Hepatocyte (in vitro differentiated cells): ENCODE data around the gene CLEC16A. TPM values are rescaled to one million over a fixed set of nuclear protein-coding genes. Genes with fewer than 3 reads are reported as not detected.

ENCODE experiments used
- DNase-seq: peaks from one replicate; pipeline ENCODE4 v3.0.0-alpha.2; 2016; ENCODE audit warnings: low spot score
- H2AFZ ChIP-seq: fragments of 200-600 bp; sonication (generic); 2 replicates; pipeline ENCODE4 v1.6.0; 2016; ENCODE audit warnings: antibody characterized with exemption, mild to moderate bottlenecking
- H3K27ac ChIP-seq: fragments of 200-600 bp; sonication (generic); 2 replicates; pipeline ENCODE4 v1.5.1; 2016; ENCODE audit warnings: mild to moderate bottlenecking
- H3K27me3 ChIP-seq: fragments of 200-600 bp; sonication (generic); 2 replicates; pipeline ENCODE4 v1.6.1; 2016
- H3K36me3 ChIP-seq: fragments of 200-600 bp; sonication (generic); replicated peaks from 2 replicates; pipeline ENCODE4 v1.5.1; 2016; ENCODE audit warnings: low read depth; ENCODE audit not compliant: insufficient read depth
- H3K4me1 ChIP-seq: fragments of 200-600 bp; sonication (generic); 2 replicates; pipeline ENCODE4 v1.5.1; 2016; ENCODE audit warnings: mild to moderate bottlenecking, moderate library complexity; ENCODE audit not compliant: insufficient read depth
- H3K4me2 ChIP-seq: fragments of 200-600 bp; sonication (generic); 2 replicates; pipeline ENCODE4 v1.6.0; 2016
- H3K4me3 ChIP-seq: fragments of 200-600 bp; sonication (generic); 2 replicates; pipeline ENCODE4 v1.5.1; 2016; ENCODE audit warnings: mild to moderate bottlenecking
- H3K79me2 ChIP-seq: fragments of 200-600 bp; sonication (generic); 2 replicates; pipeline ENCODE4 v1.6.0; 2017; ENCODE audit warnings: mild to moderate bottlenecking
- H3K9me2 ChIP-seq: fragments of 200-600 bp; sonication (generic); replicated peaks from 2 replicates; pipeline ENCODE4 v1.6.0; 2017; ENCODE audit warnings: mild to moderate bottlenecking; ENCODE audit not compliant: insufficient read depth
- H3K9me3 ChIP-seq: fragments of 200-600 bp; sonication (generic); 2 replicates; pipeline ENCODE4 v1.5.1; 2016; ENCODE audit warnings: low read depth, mild to moderate bottlenecking
- H4K20me1 ChIP-seq: fragments of 200-600 bp; sonication (generic); 2 replicates; pipeline ENCODE4 v1.6.0; 2016; ENCODE audit warnings: mild to moderate bottlenecking; ENCODE audit not compliant: insufficient read depth, poor library complexity, severe bottlenecking
- EZH2 ChIP-seq: fragments of 200-600 bp; sonication (generic); IDR thresholded peaks from 2 replicates; pipeline ENCODE4 v1.6.1; 2016; ENCODE audit warnings: antibody characterized with exemption, mild to moderate bottlenecking, borderline replicate concordance
- EZH2phosphoT487 ChIP-seq: fragments of 200-600 bp; sonication (generic); IDR thresholded peaks from one replicate; pipeline ENCODE4 v1.6.1; 2018; ENCODE audit warnings: antibody characterized with exemption, mild to moderate bottlenecking, low read depth, moderate library complexity; ENCODE audit not compliant: unreplicated experiment, severe bottlenecking
- WGBS: methylation state at CpG from one replicate; pipeline ENCODE4 v1.1.6; 2016; ENCODE audit warnings: low lambda C conversion rate; ENCODE audit errors: missing lambda C conversion rate; 5-methylcytosine and 5-hydroxymethylcytosine counted together
- polyA plus RNA-seq: library from polyadenylated mRNA; unstranded; fragments of >200 nt; fragmentation: Nextera tagmentation; extraction: Ambion mirVana; gene quantifications from 2 replicates; pipeline ENCODE4 v1.2.1, GENCODE V29; 2016
- total RNA-seq: library from RNA; depleted of rRNA; stranded (reverse); fragments of >200 nt; gene quantifications from 2 replicates; pipeline ENCODE4 v1.2.3, GENCODE V29; 2014
- TF ChIP-seq, protein P1 (sequence below): fragments of 200-600 bp; sonication (generic); IDR thresholded peaks from 2 replicates; pipeline ENCODE4 v1.5.1; 2016; ENCODE audit warnings: antibody characterized with exemption, mild to moderate bottlenecking; ENCODE audit not compliant: poor library complexity

Gene CLEC16A
- total and polyA plus RNA-seq, 2 experiments from 2014 or later, result 22.3 to 22.6 TPM

DNA sequence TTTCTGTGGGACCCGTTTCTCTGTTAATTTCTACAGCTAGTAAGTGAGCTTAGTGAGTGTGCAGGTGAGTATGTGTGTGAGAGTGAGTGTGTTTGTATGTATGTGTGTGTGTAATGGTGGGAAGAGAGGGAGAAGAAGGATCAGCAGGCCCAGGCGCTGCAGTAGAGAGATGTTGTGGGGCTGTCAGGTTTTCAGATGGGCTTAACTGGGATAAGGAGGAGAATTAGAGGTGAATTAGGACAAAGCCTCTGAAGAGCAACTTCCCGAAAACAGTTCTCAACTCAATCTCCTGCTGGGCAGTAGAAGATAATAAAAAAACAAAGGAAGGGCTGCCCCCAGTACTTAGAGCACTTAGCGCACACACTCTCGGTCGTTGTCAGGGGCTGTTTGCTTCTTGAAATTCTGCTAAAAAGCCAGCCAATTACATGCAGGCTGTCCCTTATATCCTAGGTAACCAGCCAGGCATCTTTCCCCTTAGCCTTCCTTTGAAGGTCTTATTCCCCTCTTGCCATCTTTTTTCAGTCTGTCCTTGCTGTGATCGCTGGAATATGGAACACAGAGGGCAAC is 63.4 kb downstream of the CLEC16A start:
- Histone ChIP-seq H3K27ac (no peak overlapping the region), H4K20me1 (no peaks in the 10 kb centered on the region), H3K27me3 (no peaks in the 10 kb centered on the region), H3K4me3 (no peak overlapping the region), H3K4me1 (no peaks in the 10 kb centered on the region), H3K9me2 (no peaks in the 10 kb centered on the region), H3K9me3 (no peaks in the 10 kb centered on the region), H3K4me2 (no peak overlapping the region), H3K79me2 (no peaks in the 10 kb centered on the region), H3K36me3 (no peaks in the 10 kb centered on the region), H2AFZ (no peak overlapping the region)
- 69% methylated on average over 7 of the region's 7 CpGs for WGBS
- TF ChIP-seq EZH2phosphoT487 (no peak), EZH2 (no peak)
- TF ChIP-seq, protein P1, sequence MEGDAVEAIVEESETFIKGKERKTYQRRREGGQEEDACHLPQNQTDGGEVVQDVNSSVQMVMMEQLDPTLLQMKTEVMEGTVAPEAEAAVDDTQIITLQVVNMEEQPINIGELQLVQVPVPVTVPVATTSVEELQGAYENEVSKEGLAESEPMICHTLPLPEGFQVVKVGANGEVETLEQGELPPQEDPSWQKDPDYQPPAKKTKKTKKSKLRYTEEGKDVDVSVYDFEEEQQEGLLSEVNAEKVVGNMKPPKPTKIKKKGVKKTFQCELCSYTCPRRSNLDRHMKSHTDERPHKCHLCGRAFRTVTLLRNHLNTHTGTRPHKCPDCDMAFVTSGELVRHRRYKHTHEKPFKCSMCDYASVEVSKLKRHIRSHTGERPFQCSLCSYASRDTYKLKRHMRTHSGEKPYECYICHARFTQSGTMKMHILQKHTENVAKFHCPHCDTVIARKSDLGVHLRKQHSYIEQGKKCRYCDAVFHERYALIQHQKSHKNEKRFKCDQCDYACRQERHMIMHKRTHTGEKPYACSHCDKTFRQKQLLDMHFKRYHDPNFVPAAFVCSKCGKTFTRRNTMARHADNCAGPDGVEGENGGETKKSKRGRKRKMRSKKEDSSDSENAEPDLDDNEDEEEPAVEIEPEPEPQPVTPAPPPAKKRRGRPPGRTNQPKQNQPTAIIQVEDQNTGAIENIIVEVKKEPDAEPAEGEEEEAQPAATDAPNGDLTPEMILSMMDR, result no peak
- no peak for DNase-seq

DNA sequence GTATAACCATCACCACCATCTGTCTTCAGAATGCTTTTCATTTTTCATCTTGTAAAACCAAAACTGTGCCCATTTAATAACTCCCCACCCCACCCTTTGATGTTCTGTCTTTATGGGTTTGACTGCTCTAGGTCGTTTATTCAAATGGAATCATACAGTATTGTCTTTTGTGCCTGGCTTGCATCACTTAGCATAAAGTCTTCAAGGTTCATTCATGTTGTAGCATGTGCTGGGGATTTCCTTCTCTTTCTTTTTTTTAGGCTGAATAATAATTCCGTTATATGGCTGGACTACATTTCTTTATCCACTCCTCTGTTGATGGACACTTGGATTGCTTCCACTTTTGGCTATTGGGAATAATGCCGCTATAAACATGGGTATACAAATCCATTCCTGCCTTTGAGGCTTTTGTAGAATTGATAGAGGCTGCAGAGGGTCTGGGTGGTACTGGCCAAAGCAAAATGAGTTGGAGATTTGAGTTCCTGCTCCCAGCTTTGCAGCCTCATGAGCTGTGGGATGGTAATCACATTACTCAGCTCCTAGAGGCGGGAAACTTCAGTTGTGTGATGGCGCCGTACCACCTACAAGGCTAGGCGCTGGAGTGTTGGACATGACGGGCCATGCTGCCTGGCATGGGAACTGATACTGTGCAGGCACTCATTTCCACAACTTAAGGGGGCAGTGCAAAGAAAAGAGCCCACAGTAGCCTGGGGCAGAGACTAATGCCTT is 64.8 kb downstream of the CLEC16A start:
- Histone ChIP-seq H3K27me3 (no peaks in the 10 kb centered on the region), H3K9me3 (no peaks in the 10 kb centered on the region), H3K4me1 (no peaks in the 10 kb centered on the region), H3K36me3 (no peaks in the 10 kb centered on the region), H3K4me3 (no peak overlapping the region), H4K20me1 (no peaks in the 10 kb centered on the region), H3K4me2 (no peak overlapping the region), H3K79me2 (no peaks in the 10 kb centered on the region), H3K27ac (no peak overlapping the region), H3K9me2 (no peaks in the 10 kb centered on the region), H2AFZ (no peak overlapping the region)
- no peak for DNase-seq
- WGBS, result 66% methylated on average over 8 of the region's 8 CpGs
- TF ChIP-seq, protein P1, result no peak
- TF ChIP-seq EZH2 (no peak), EZH2phosphoT487 (no peak)

DNA sequence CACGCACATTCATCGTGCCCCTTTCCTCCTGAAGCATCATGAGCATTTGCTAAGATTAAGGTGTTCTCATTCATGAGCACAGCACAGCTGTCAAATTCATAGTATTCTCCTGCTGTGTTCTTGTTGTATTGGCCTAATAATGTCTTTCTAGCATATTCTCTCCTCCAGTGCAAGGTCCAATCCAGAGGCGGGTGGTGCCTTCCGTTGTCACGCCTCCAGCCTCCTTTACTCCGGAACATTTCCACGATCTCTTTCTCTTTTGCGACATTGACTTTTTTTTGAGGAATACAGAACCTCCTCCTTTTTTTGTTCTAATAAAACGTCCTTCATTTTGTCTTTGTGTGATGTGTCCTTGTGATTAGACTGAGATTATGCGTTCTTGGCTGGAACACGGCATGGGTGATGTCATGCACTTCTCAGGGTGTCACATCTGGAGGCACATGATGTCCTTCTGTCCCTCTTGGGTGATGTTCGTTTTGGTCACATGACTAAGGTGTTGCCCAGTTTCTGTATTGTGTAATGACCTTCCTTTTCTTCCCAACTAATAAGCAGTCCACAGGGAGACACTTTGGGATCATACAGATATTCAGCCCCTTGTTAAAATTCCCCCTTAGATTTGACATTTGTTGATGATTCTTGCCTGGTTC is 66.3 kb downstream of the CLEC16A start:
- Histone ChIP-seq H2AFZ (no peak overlapping the region), H3K36me3 (no peaks in the 10 kb centered on the region), H3K9me3 (no peaks in the 10 kb centered on the region), H3K4me1 (no peaks in the 10 kb centered on the region), H3K79me2 (no peaks in the 10 kb centered on the region), H3K4me3 (no peak overlapping the region), H3K27ac (no peak overlapping the region), H3K9me2 (no peaks in the 10 kb centered on the region), H3K4me2 (no peak overlapping the region), H3K27me3 (no peaks in the 10 kb centered on the region), H4K20me1 (no peaks in the 10 kb centered on the region)
- no peak for DNase-seq
- TF ChIP-seq EZH2phosphoT487 (no peak), EZH2 (no peak)
- TF ChIP-seq, protein P1, result no peak
- WGBS, result 89% methylated on average over 12 of the region's 12 CpGs
